Activated CD4-positive, alpha-beta T cell treated with anti-CD3 and anti-CD28 coated beads, Interleukin-2, amount 10 ng/mL, durations not matched to agents 24 days and 14 days (primary cell): ENCODE measurements around the gene AGMAT. TPM values are rescaled to one million over a fixed set of nuclear protein-coding genes. Genes with fewer than 3 reads are reported as not detected.
A peak's percentile ranks its signal among the peaks of the same experiment; 100 is the strongest.

ENCODE experiments used
- DNase-seq: peaks from one replicate; pipeline ENCODE4 v3.0.0; 2022
- H3K27ac Mint-ChIP-seq: one replicate; pipeline ENCODE4 v1.8.0; 2022; ENCODE audit warnings: mild to moderate bottlenecking, mixed read lengths
- H3K27me3 Mint-ChIP-seq: one replicate; pipeline ENCODE4 v1.8.0; 2022; ENCODE audit warnings: mixed read lengths
- H3K36me3 Mint-ChIP-seq: one replicate; pipeline ENCODE4 v1.8.0; 2022; ENCODE audit warnings: low read depth, mild to moderate bottlenecking, mixed read lengths
- H3K4me1 Mint-ChIP-seq: one replicate; pipeline ENCODE4 v1.8.0; 2021; ENCODE audit warnings: mixed read lengths
- H3K4me3 Mint-ChIP-seq: one replicate; pipeline ENCODE4 v1.8.0; 2022; ENCODE audit warnings: mild to moderate bottlenecking, moderate library complexity, mixed read lengths
- H3K9me3 Mint-ChIP-seq: one replicate; pipeline ENCODE4 v1.8.0; 2021; ENCODE audit warnings: mixed read lengths
- intact Hi-C: fragments of 100-400 bp; cut with micrococcal nuclease; formaldehyde crosslinking; loops from one replicate; pipeline ENCODE4 v1.15.1; 2023
- total RNA-seq: library from RNA; stranded (reverse); gene quantifications from 2 replicates; pipeline ENCODE4 v1.2.3, GENCODE V29; 2022

The AGMAT gene, protein sequence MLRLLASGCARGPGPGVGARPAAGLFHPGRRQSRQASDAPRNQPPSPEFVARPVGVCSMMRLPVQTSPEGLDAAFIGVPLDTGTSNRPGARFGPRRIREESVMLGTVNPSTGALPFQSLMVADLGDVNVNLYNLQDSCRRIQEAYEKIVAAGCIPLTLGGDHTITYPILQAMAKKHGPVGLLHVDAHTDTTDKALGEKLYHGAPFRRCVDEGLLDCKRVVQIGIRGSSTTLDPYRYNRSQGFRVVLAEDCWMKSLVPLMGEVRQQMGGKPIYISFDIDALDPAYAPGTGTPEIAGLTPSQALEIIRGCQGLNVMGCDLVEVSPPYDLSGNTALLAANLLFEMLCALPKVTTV
- 31.0 and 31.5 TPM in 2 replicates for total RNA-seq

DNA sequence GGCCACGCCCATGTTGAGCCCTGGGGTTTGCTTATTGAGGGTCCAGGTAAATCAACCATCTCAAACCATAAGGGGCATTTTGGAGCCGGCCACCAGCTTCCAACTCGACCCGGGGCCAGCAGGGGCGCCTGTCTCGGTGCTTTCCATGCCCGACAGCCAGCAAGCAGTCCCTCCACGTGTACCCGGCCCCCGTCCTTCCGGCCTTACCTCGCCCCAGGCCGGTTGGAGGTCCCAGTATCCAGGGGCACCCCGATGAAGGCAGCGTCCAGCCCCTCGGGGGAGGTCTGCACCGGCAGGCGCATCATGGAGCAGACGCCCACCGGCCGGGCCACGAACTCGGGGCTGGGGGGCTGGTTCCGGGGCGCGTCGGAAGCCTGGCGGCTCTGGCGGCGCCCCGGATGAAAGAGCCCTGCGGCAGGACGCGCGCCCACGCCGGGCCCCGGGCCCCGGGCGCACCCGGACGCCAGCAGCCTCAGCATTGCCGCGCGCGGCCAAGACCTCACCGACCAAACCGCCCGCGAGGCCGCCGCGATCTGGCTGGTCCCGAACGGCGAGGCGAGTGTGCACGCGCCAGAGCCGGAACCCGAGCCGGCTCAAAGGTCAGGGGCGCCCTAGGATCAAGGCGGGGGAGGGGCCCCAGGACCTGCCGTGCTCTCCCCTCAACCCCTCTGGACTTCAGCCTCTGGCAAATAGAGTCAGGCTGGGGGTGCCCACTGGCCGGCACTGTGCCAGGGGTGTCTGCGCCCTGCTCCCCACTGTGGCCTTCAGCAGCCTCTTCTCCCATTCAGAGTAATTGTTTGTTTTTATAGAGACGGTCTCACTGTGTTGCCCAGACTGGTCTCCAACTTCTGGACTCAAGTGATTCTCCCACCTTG lies at the start of gene AGMAT:
TSS of gene AGMAT (minus strand) at position 563 of the 875 bp plus-strand sequence. CDS start at position 479, 84 bp downstream.
- Mint-ChIP-seq H3K36me3 (peaks cover 40% of the 10 kb centered on the region), H3K27ac (peak within 1 kb of the TSS; percentile 90), H3K4me1 (peaks cover 22% of the 10 kb centered on the region), H3K4me3 (peak within 1 kb of the TSS; percentile 91), H3K27me3 (no peaks in the 10 kb centered on the region), H3K9me3 (no peaks in the 10 kb centered on the region)
- intact Hi-C loops: loop anchor here (2.0 kb wide), 1 partner anchor 32 kb away; the partner anchor contains the start of gene DDI2
- DNase-seq: peak; percentile 88

DNA sequence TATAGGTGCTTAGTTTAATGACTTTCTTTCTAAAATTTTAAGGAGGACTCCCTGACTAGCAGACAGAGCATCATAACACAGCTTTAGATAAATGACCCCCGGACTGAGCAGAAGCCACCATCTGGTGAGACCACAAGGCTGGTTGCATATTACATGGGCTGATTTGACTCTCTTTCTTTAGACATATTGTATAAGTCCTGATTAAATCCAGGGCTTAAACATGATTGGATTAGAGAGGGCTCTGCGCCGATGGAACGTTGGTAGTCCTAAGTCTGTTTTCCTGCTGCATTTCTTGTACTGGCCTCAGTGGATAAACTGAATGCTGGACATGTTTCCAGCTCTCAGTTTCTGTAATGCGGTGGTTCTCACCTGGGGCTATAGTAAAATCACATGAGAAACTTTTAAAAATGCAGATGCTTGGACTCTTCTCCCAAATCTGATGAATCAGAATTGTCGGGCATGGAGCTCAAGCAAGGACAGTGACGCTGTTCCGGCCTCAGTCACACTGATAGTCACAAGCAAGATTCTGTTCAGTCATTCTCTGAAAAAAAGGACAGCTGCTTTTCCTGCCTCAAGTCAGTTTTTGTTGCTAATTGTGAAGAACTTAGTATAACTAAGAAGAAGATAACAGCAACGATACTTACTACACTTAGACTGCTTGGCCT lies 49.0 kb upstream of the AGMAT start:
- H3K27ac Mint-ChIP-seq: no peak overlapping the region

DNA sequence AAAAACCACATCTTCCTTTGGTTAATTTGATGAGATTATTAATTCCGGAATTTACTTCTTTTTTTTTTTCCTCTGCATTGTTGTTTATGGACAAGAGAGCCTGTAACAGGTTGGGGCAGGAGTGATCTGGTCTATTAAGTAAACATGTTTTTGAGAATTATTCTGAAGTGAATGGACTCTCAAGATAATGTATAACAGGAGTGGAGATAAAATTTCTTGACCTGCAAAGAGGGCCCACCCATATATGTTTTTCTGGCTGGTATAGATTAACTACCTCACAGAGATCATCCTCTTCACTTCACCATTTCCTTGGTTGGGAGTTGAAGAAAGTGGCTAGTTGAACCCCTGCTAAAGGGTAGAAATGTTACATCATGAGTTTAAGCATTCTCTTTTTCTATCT lies 43.2 kb upstream of the AGMAT start:
- DNase-seq: no peak
- Mint-ChIP-seq H3K27ac (peak overlapping the region; percentile 39), H3K4me1 (peaks cover 23% of the 10 kb centered on the region), H3K9me3 (no peaks in the 10 kb centered on the region), H3K36me3 (peaks cover 47% of the 10 kb centered on the region), H3K27me3 (no peaks in the 10 kb centered on the region), H3K4me3 (no peak overlapping the region)
- intact Hi-C loops: no loop called here

More for the DNA sequence above, 49.0 kb upstream of the AGMAT start:
- Mint-ChIP-seq H3K36me3 (peaks cover 70% of the 10 kb centered on the region), H3K9me3 (no peaks in the 10 kb centered on the region), H3K4me1 (peaks cover 5% of the 10 kb centered on the region), H3K27me3 (no peaks in the 10 kb centered on the region), H3K4me3 (no peak overlapping the region)
- intact Hi-C loops: no loop called here
- no peak for DNase-seq

- Mint-ChIP-seq H3K4me1 (peaks cover 27% of the 10 kb centered on the region), H3K27me3 (no peaks in the 10 kb centered on the region), H3K4me3 (no peak overlapping the region), H3K36me3 (peaks cover 51% of the 10 kb centered on the region), H3K9me3 (no peaks in the 10 kb centered on the region), H3K27ac (peak overlapping the region; percentile 39)
- intact Hi-C loops: no loop called here
- no peak for DNase-seq
These were observed 42.6 kb upstream of the AGMAT start for GRCh38 chr1:15627343-15627988.

GRCh38 chr1:15626269-15626950 lies 41.6 kb upstream of the AGMAT start:
- H3K27ac Mint-ChIP-seq: no peak overlapping the region
- intact Hi-C loops: no loop called here
- no peak for DNase-seq
- peaks cover 46% of the 10 kb centered on the region for H3K36me3 Mint-ChIP-seq
- peaks cover 30% of the 10 kb centered on the region for H3K4me1 Mint-ChIP-seq
- no peaks in the 10 kb centered on the region for H3K27me3 Mint-ChIP-seq
- no peaks in the 10 kb centered on the region for H3K9me3 Mint-ChIP-seq
- H3K4me3 Mint-ChIP-seq: no peak overlapping the region

- peaks cover 41% of the 10 kb centered on the region for H3K36me3 Mint-ChIP-seq
- H3K4me3 Mint-ChIP-seq: no peak overlapping the region
- H3K9me3 Mint-ChIP-seq: no peaks in the 10 kb centered on the region
- intact Hi-C loops: no loop called here
- no peaks in the 10 kb centered on the region for H3K27me3 Mint-ChIP-seq
- peaks cover 36% of the 10 kb centered on the region for H3K4me1 Mint-ChIP-seq
- DNase-seq: no peak
- peak overlapping the region; percentile 4 for H3K27ac Mint-ChIP-seq
These were observed 40.4 kb upstream of the AGMAT start for GRCh38 chr1:15625056-15625917.

- Mint-ChIP-seq H3K27ac (peak overlapping the region; percentile 13), H3K27me3 (no peaks in the 10 kb centered on the region), H3K9me3 (no peaks in the 10 kb centered on the region), H3K4me3 (no peak overlapping the region), H3K4me1 (peaks cover 40% of the 10 kb centered on the region), H3K36me3 (peaks cover 37% of the 10 kb centered on the region)
- DNase-seq: no peak
- intact Hi-C loops: no loop called here
These were observed 39.4 kb upstream of the AGMAT start for GRCh38 chr1:15624133-15624714.

DNA sequence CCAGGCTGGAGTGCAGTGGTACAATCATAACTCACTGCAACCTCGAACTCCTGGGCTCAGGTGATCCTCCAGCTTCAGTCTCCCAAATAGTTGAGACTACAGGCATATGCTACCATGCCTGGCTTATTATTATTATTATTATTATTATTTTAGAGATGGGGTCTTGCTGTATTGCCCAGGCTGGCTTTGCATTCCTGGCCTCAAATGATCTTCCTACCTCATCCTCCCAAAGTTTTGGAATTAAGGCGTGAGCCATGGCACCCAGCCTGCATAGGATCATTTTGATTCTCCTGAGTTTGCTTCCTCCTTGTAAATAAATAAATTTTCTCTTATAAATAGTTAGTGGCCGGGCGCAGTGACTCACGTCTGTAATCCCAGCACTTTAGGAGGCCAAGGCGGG lies 38.6 kb upstream of the AGMAT start:
- intact Hi-C loops: no loop called here

DNA sequence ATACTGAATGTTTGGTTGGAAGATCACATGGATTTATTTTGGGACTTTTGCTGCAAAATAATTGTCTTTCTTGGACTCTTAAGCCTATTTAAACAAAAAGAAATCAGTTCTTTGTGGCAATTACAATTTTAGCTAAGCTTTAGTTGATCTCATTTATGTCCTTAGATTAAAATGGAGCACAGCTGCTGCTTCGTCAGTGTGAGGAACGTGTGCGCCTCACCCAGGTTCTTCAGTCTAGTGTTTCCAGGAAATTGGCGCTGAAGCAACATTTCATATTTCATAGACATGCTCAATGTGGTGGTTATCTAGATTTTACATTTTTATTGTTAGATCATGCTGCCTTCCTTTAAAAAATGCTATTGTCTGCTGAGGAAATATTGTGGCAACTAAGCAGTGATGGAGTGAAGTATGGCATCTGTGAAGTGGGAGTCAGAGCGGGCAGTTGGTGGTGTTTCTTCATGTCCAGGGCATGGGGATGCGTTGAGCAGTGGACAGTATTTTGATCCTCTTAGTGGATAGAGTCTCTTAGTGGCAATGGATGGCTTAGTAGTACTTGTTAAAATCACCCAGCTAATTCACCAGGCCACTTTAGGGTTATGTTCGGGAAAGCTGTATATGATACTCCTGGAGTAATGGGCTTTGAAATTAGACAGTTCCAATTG lies 38.0 kb upstream of the AGMAT start:
- Mint-ChIP-seq H3K4me1 (peaks cover 44% of the 10 kb centered on the region), H3K9me3 (no peaks in the 10 kb centered on the region), H3K27me3 (no peaks in the 10 kb centered on the region), H3K27ac (no peak overlapping the region), H3K4me3 (no peak overlapping the region), H3K36me3 (peaks cover 35% of the 10 kb centered on the region)
- DNase-seq: no peak
- intact Hi-C loops: no loop called here

More for the DNA sequence above, 38.6 kb upstream of the AGMAT start:
- no peak overlapping the region for H3K27ac Mint-ChIP-seq
- H3K36me3 Mint-ChIP-seq: peaks cover 36% of the 10 kb centered on the region
- H3K9me3 Mint-ChIP-seq: no peaks in the 10 kb centered on the region
- DNase-seq: no peak
- no peak overlapping the region for H3K4me3 Mint-ChIP-seq
- H3K27me3 Mint-ChIP-seq: no peaks in the 10 kb centered on the region
- peaks cover 45% of the 10 kb centered on the region for H3K4me1 Mint-ChIP-seq

- intact Hi-C loops: no loop called here
- Mint-ChIP-seq H3K4me1 (peaks cover 39% of the 10 kb centered on the region), H3K36me3 (peaks cover 30% of the 10 kb centered on the region)
These were observed 37.1 kb upstream of the AGMAT start for GRCh38 chr1:15621975-15622374.

GRCh38 chr1:15620902-15621682 lies 36.2 kb upstream of the AGMAT start:
- Mint-ChIP-seq H3K36me3 (peaks cover 21% of the 10 kb centered on the region), H3K4me3 (peak overlapping the region; percentile 7), H3K27ac (no peak overlapping the region), H3K27me3 (no peaks in the 10 kb centered on the region), H3K9me3 (no peaks in the 10 kb centered on the region), H3K4me1 (peaks cover 44% of the 10 kb centered on the region)
- intact Hi-C loops: no loop called here
- DNase-seq: no peak

More at GRCh38 chr1:15621975-15622374, 37.1 kb upstream of the AGMAT start:
- no peaks in the 10 kb centered on the region for H3K27me3 Mint-ChIP-seq
- no peak overlapping the region for H3K4me3 Mint-ChIP-seq
- no peak overlapping the region for H3K27ac Mint-ChIP-seq
- H3K9me3 Mint-ChIP-seq: no peaks in the 10 kb centered on the region
- DNase-seq: no peak
